GOT3 (cell line): Measurements from ENCODE around the gene CADM2.

Experiments used
- DNase-seq: peaks from one replicate; lab custom pipeline; 2025; ENCODE audit warnings: mixed read lengths; lab: John Stamatoyannopoulos, UW

CADM2 gene

DNA sequence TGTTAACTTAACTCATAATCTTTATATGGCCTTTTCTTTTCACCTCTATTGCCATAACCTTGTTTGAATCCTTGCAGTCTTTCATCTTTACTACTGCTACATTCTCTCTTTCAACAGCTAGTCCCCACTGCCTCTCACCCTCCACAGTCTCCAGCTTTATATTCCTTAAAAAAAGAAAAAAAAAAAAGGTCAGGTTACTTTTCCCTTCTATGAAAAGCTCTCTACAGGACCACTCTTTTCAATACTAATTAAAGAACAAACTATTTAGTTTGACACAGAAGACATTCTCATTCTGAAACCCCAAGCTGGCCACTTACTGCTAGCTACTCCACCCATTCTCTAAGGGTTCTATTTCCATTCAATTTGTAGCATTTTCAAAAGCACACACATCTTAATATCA, 25.6 kb downstream of the CADM2 start:
- DNase-seq = no peak

DNA sequence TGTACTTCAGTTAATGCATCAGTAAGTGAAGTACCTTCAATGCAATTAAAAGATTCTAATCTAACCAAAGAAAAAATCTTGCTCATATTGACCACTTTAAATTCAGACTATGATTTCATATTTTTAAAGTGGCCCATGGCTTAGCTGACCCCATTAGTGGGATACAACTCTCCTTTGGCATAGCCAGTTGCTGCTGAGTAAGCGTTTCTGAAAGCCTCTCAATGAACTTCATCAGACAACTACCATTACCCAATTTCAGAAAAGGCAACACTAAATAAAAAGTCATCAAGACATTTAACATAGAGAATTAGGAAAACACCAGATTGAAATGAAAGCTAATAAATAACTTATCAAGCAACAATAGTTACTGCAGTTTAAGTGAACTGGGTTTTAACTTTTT, 27.0 kb downstream of the CADM2 start:
- no peak for DNase-seq

GRCh38 chr3:84987706-84988504, 29.1 kb downstream of the CADM2 start:
- DNase-seq = no peak

DNA sequence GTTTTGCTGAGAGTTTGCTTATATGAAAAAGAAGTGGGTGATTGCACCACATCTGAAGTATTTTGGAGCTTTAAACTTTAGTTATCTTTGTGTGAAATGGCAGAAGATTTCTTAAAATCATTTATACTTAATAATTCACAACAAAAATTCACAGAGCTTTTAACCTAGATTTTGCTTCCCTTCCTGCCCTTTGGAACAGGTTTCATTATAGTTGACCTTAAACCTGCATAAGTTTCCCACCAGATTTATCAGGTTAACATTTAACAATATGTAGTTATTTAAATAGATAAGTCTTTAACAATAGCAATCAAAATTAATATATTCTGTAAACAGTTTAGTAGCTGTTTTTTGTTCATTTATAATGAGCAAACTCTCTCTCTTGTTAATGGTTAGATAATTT, 30.3 kb downstream of the CADM2 start:
- no peak for DNase-seq

DNA sequence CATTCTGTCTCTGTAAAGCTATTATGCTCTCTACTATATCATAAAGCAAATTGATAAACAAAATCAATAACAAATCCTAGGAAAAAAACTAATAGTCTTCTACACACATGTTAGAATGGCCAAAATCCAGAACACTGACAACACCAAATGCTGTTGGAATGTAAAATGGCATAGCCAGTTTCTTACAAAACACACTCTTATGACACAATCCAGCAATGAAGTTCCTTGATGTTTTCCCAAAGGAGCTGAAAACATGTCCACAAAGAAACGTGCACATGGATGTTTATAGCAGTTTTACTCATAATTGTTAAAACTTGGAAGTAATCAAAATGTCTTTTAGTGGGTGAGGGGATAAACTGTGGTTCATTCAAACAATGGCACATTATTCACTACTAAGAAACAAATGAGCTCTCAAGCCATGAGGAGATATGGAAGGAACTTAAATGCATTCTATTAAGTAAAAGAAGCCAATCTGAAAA, 32.7 kb downstream of the CADM2 start:
- no peak for DNase-seq

GRCh38 chr3:84993956-84994355, 35.2 kb downstream of the CADM2 start:
- no peak for DNase-seq

DNA sequence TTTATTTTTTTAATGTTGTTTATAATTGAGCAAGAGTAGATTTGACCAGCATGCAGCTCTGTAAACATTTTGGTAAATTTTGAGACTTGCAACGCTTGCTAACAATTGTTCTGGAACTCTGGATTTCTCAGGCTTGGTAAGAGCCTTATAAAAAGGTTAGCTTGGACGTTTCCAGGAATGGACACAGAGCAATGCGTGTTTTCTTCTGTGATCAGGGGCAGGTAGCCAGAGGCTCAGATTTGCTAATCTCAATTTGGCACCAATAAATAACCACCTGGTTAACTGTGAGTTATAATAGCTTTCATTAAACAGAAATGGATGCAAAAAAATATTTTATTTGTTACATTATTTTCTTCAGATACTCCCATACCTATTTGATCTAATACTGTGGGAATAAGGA, 39.8 kb downstream of the CADM2 start:
- no peak for DNase-seq

DNA sequence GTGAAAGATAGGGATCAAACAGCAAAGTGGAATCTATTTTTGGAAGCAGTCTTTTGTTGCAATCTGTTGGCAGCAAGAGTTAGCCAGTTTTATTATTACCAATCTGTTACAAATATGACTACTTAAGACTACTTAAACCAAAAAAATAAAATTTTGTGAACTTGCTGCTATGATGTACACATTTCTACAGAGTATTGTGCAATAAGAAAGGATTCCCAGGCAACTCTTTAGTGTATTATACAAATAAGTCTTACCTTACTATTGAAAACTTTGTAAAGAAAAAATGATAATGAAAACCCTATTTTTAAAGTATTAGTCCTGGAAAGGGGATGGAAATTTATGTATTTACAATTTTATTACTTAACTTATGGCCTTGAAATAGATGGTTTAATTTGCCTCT, 44.7 kb downstream of the CADM2 start:
- DNase-seq = no peak

GRCh38 chr3:85004147-85004546, 45.4 kb downstream of the CADM2 start:
- no peak for DNase-seq

DNA sequence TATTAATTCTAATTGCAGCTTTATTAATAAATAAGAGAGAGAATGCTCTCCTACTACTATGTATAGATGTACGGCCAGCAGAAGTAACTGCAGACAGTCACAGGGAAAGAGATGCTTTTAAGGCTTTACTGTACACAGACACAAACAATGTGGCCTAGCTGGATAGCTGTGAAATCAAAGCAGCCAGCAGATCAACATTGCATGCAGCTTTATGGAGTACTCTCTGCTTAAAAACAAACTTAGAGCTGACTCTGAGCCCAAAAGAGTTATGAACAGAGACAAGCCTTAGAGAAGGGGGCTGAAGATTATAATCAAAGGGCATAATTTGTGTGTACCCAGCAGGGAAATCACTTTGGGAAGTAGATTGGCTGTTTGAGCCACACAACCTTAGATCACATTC, 47.2 kb downstream of the CADM2 start:
- DNase-seq = no peak

GRCh38 chr3:85007195-85008094, 48.7 kb downstream of the CADM2 start:
- DNase-seq = no peak

- no peak for DNase-seq
These were observed 62.0 kb downstream of the CADM2 start for GRCh38 chr3:85020828-85021227.

- no peak for DNase-seq
These were observed 71.3 kb downstream of the CADM2 start for GRCh38 chr3:85030052-85030451.

DNA sequence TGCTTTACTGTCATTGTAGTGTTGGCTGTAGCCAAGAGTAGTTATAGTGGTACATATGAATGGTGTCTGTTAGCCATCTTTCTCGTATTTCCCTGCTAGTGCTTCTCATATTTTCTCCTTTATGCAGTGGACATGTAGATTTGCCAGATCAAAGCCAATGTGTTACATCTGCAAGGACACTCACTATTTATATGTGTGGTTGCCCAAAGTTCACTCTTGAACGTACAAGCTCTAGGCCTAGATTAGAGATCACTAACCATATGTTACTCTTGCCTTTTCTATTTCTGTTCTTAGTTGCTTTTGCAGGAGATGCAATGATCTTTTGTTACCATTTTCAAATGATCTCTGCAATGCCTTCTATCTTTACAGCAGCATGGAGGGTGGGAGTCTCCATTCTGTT, 78.4 kb downstream of the CADM2 start:
- no peak for DNase-seq

GRCh38 chr3:85041001-85041400, 82.2 kb downstream of the CADM2 start:
- no peak for DNase-seq

- DNase-seq = no peak
These were observed 82.8 kb downstream of the CADM2 start for GRCh38 chr3:85041562-85042055.

DNA sequence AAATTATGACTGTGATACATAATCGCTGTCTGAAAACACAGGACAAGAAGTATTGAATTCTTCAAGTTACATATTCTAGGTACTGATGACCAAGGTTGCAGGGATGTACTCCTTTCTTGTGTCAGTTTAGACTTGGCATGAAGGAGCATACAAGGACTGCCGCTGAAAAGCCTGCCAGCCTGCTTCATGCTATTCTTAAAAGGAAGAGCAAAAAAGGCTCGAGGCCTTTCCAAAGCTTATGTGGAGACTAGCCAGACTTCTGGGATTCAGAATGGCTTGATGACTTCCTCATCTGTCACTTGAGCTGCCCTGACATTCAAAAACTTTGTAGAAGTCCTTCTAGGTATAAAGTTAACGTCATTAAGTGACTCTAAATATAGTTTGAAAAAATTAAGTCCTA, 92.0 kb downstream of the CADM2 start:
- no peak for DNase-seq

GRCh38 chr3:85051786-85052185, 93.0 kb downstream of the CADM2 start:
- no peak for DNase-seq

- no peak for DNase-seq
These were observed 94.8 kb downstream of the CADM2 start for GRCh38 chr3:85053626-85054025.

- no peak for DNase-seq
These were observed 95.8 kb downstream of the CADM2 start for GRCh38 chr3:85054579-85054978.

- DNase-seq = no peak
These were observed 110.1 kb downstream of the CADM2 start for GRCh38 chr3:85068911-85069310.

DNA sequence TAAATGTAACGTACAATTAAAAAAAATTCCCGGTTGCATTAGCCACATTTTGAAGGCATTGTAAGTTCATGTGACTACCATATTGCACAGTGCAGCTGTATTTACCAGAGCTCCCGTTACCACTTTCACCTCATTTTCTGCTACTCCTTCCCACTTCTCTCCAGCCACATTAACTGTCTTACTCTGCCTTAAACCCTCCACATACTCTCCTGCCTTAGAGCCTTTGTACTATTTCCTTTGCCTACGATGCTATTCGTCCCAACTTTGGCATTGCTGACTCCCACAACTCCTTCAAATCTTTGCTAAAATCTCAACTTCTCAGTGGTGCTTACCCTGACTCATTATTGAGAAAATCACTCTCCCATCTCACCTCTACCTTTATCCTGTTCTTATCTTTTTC, 115.2 kb downstream of the CADM2 start:
- DNase-seq = no peak

- no peak for DNase-seq
These were observed 116.9 kb downstream of the CADM2 start for GRCh38 chr3:85075663-85076062.
